Liver (tissue), 9 donors: Measurements from ENCODE around the gene ADCY10. TPM values are rescaled to one million over a fixed set of nuclear protein-coding genes. Genes with fewer than 3 reads are reported as not detected.

Experiments used
- DNase-seq: peaks from one replicate; pipeline ENCODE4 v3.0.0-alpha.2; 2017; ENCODE audit warnings: low spot score
- H3K27ac ChIP-seq, 2 donors: one replicate each; pipeline ENCODE4 v1.7.0; 2013; ENCODE audit warnings: inconsistent platforms in 2 of 2, low read length in 2 of 2, control low read depth in 1 of 2, low read depth in 1 of 2, mild to moderate bottlenecking in 1 of 2
- H3K27me3 ChIP-seq, 4 donors: one replicate each; pipeline versions ENCODE4 v1.6.1 to v1.7.0; 2013; ENCODE audit warnings: low read length in 3 of 4, inconsistent platforms in 1 of 4, mild to moderate bottlenecking in 1 of 4, moderate library complexity in 1 of 4; ENCODE audit not compliant: control insufficient read depth in 4 of 4, insufficient read depth in 4 of 4
- H3K36me3 ChIP-seq, 4 donors: one replicate each; pipeline versions ENCODE4 v1.6.1 to v1.7.0; 2013; ENCODE audit warnings: low read length in 3 of 4, mild to moderate bottlenecking in 3 of 4, low read depth in 1 of 4, moderate library complexity in 1 of 4; ENCODE audit not compliant: control insufficient read depth in 4 of 4, insufficient read depth in 3 of 4
- H3K4me1 ChIP-seq, 4 donors: one replicate each; pipeline versions ENCODE4 v1.6.1 to v1.7.0; 2013; ENCODE audit warnings: low read length in 3 of 4, mild to moderate bottlenecking in 3 of 4, moderate library complexity in 1 of 4; ENCODE audit not compliant: control insufficient read depth in 4 of 4, insufficient read depth in 4 of 4
- H3K4me3 ChIP-seq, 3 donors: one replicate each; pipeline versions ENCODE4 v1.6.1 to v1.7.0; 2013; ENCODE audit warnings: low read length in 3 of 3, control low read depth in 1 of 3, low read depth in 1 of 3, mild to moderate bottlenecking in 1 of 3
- H3K9ac ChIP-seq, 2 donors: one replicate each; pipeline ENCODE4 v1.7.0; 2013; ENCODE audit warnings: low read length in 2 of 2, mild to moderate bottlenecking in 2 of 2, moderate library complexity in 2 of 2, control low read depth in 1 of 2, low read depth in 1 of 2
- H3K9me3 ChIP-seq, 4 donors: one replicate each; pipeline versions ENCODE4 v1.6.1 to v1.7.0; 2013; ENCODE audit warnings: low read length in 3 of 4; ENCODE audit not compliant: control insufficient read depth in 4 of 4
- HNF4G ChIP-seq: IDR thresholded peaks from 2 replicates; pipeline ENCODE4 v1.6.1; 2016; ENCODE audit warnings: antibody characterized with exemption
- JUND ChIP-seq, 2 donors: IDR thresholded peaks; 2 replicates each; pipeline ENCODE4 v1.6.1; 2016; ENCODE audit warnings: antibody characterized with exemption in 2 of 2
- REST ChIP-seq: IDR thresholded peaks from 2 replicates; pipeline ENCODE4 v1.6.1; 2016; ENCODE audit warnings: antibody characterized with exemption, mild to moderate bottlenecking
- SP1 ChIP-seq: IDR thresholded peaks from 2 replicates; pipeline ENCODE4 v1.6.1; 2018; ENCODE audit warnings: antibody characterized with exemption, mild to moderate bottlenecking
- WGBS: extraction: QIAGEN DNeasy Blood & Tissue Kit; methylation state at CpG from one replicate; pipeline ENCODE4 v1.1.7; 2013; 5-methylcytosine and 5-hydroxymethylcytosine counted together
- polyA plus RNA-seq, 2 donors: library from polyadenylated mRNA; stranded (reverse) in 1 of 2; unstranded in 1 of 2; fragments of 200-250 nt in 1 of 2; fragments of >200 nt in 1 of 2; fragmentation: Nextera tagmentation in 1 of 2; extraction: Ambion mirVana in 1 of 2; gene quantifications; one replicate each; pipeline versions ENCODE4 v1.2.1 to v1.2.3, GENCODE V29; 2013 to 2015
- total RNA-seq, 2 donors: library from RNA; depleted of rRNA; stranded (reverse); fragments of >200 nt; gene quantifications; one replicate each; pipeline ENCODE4 v1.2.3, GENCODE V29; 2014
- donor health status: healthy.
- donor health status: healthy.
- donor health status: healthy.
- donor health status: healthy.
- donor health status: healthy.

The ADCY10 gene
- total and polyA plus RNA-seq, 4 donors, result 0.89 to 4.7 (median 2.3) TPM

DNA sequence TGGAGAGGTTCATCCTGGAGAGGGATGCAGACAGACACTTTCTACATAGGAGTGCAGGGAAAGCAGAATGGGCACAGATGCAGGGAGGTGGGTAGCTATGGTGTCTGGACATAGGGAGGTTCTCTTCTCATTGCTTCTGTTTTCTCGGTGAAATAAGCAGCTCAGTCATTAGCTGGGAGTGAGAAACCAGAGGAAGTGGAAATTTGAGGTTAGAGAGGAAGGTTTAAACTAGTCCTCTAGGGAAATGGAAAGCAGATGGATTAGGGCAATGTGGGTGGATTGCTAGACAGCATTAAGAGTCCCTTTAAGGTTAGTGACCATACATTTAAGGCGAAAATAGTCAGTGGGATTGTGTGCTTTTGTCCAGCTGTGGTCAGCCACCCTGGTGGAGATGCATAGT, 152.5 kb downstream of the ADCY10 start:
- DNase-seq, result no peak
- no peaks in the 10 kb centered on the region for H3K9me3 ChIP-seq
- 44% methylated on average over 2 of the region's 2 CpGs for WGBS
- H3K27ac ChIP-seq, result no peak overlapping the region
- no peak for TF ChIP-seq JUND (IDR thresholded peaks at IDR 0.05)
- no peak for TF ChIP-seq REST
- TF ChIP-seq SP1, result no peak
- no peak for TF ChIP-seq HNF4G
- no peak overlapping the region for H3K4me3 ChIP-seq
- no peaks in the 10 kb centered on the region for H3K4me1 ChIP-seq
- H3K36me3 ChIP-seq, result no peaks in the 10 kb centered on the region
- H3K27me3 ChIP-seq, result no peaks in the 10 kb centered on the region
- no peak overlapping the region for H3K9ac ChIP-seq

Other genes with a start within 250 kb of the ADCY10 start
- gene MPZL1, start 192.2 kb downstream of the ADCY10 start, total RNA-seq, result 10 to 100 TPM; 20.8 to 26.1 TPM
- gene MPZL1, start 192.2 kb downstream of the ADCY10 start, polyA plus RNA-seq, result 10 to 100 TPM; 11.3 to 12.8 TPM
- gene DCAF6, start 22.5 kb upstream of the ADCY10 start, total RNA-seq, result 100 to 1,000 TPM in 1 of 2 donors, 10 to 100 TPM in 1; 77.6 to 105 TPM
- 10 to 100 TPM; 33.5 to 64.5 TPM for gene DCAF6, start 22.5 kb upstream of the ADCY10 start, polyA plus RNA-seq
- gene MPC2, start 22.9 kb upstream of the ADCY10 start, total RNA-seq, result 100 to 1,000 TPM in 1 of 2 donors, 10 to 100 TPM in 1; 78.8 to 118 TPM
- 100 to 1,000 TPM; 137 to 369 TPM for gene MPC2, start 22.9 kb upstream of the ADCY10 start, polyA plus RNA-seq
- gene GPR161, start 222.8 kb upstream of the ADCY10 start, total RNA-seq, result 1 to 10 TPM; 1.0 to 1.1 TPM
- gene GPR161, start 222.8 kb upstream of the ADCY10 start, polyA plus RNA-seq, result under 1 TPM; 0.33 to 0.46 TPM